Mesothelial cell of epicardium (in vitro differentiated cells): ENCODE measurements around the gene CAP1. TPM values are rescaled to one million over a fixed set of nuclear protein-coding genes. Genes with fewer than 3 reads are reported as not detected.
A peak's percentile ranks its signal among the peaks of the same experiment; 100 is the strongest.
"Not testable (repeated sequence)": the region's sequence is repeated elsewhere in the genome, so short reads cannot be mapped to it uniquely, and the experiment has no call there.

Experiments
- DNase-seq, 2 experiments: peaks; one replicate each; pipeline ENCODE4 v3.0.0; 2021; ENCODE audit warnings: low spot score in 2 of 2; ENCODE audit not compliant: unreplicated experiment in 2 of 2
- H3K27ac Mint-ChIP-seq: 2 replicates; pipeline ENCODE4 v1.8.0; 2021; ENCODE audit warnings: mixed read lengths
- H3K27me3 Mint-ChIP-seq: 2 replicates; pipeline ENCODE4 v1.8.0; 2021; ENCODE audit warnings: low read depth, mixed read lengths
- H3K36me3 Mint-ChIP-seq: 2 replicates; pipeline ENCODE4 v1.8.0; 2021; ENCODE audit warnings: mixed read lengths
- H3K4me1 Mint-ChIP-seq: 2 replicates; pipeline ENCODE4 v1.8.0; 2021; ENCODE audit warnings: mixed read lengths
- H3K4me3 Mint-ChIP-seq: 2 replicates; pipeline ENCODE4 v1.8.0; 2021; ENCODE audit warnings: mild to moderate bottlenecking, moderate library complexity, mixed read lengths
- H3K9me3 Mint-ChIP-seq: 2 replicates; pipeline ENCODE4 v1.8.0; 2021; ENCODE audit warnings: mixed read lengths
- CTCF ChIP-seq: fragments of 200-600 bp; sonication (generic); IDR thresholded peaks from one replicate; pipeline ENCODE4 v1.5.0; 2021; ENCODE audit warnings: antibody characterized with exemption; ENCODE audit not compliant: unreplicated experiment
- total RNA-seq: library from RNA; stranded (reverse); gene quantifications from 3 replicates; pipeline ENCODE4 v1.2.1, GENCODE V29; 2021

Gene CAP1
- total RNA-seq, 1 donor from 2014 or later = 146 TPM

DNA sequence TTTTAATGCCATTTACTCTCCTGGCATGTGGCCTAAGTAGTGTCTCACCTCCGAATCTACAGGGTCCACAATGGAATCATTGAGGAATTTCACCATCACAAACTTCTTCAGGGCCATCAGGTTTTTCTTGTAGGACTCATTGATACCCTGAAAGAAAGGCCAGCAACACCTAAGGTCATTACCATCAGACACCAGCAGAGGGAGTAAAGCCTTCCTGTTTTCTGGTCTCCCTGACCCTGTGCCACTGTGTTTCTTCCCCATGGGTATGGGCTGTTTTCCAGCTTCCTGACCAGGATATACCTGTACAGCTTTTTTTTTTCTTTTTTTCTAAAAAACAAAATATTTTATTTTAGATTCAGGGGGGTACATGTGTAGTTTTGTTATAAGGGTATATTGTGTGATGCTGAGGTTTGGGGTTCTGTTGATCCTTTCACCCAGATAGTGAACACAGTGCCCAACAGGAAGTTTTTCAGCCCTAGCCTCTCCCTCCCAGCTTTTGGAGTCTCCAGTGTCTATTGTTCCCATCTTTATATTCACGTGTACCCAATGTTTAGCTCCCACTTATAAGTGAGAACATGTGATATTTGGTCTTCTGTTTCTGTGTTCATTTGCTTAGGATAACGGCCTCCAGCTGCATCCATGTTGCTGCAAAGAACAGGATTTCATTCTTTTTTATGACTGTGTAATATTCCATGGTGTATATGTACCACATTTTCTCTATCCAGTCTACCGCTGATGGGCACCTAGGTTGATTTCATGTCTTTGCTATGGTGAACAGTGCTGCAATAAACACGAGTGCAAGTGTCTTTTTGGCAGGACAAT lies 38.2 kb downstream of the CAP1 start:
- no peaks in the 10 kb centered on the region for H3K27me3 Mint-ChIP-seq
- no peaks in the 10 kb centered on the region for H3K9me3 Mint-ChIP-seq
- peak in 1 of 2 experiments; percentile 47 for DNase-seq
- H3K4me3 Mint-ChIP-seq = no peak overlapping the region
- H3K36me3 Mint-ChIP-seq = peaks cover 30% of the 10 kb centered on the region
- no peaks in the 10 kb centered on the region for H3K4me1 Mint-ChIP-seq
- no peak overlapping the region for H3K27ac Mint-ChIP-seq
- peak; percentile 72 for TF ChIP-seq CTCF

DNA sequence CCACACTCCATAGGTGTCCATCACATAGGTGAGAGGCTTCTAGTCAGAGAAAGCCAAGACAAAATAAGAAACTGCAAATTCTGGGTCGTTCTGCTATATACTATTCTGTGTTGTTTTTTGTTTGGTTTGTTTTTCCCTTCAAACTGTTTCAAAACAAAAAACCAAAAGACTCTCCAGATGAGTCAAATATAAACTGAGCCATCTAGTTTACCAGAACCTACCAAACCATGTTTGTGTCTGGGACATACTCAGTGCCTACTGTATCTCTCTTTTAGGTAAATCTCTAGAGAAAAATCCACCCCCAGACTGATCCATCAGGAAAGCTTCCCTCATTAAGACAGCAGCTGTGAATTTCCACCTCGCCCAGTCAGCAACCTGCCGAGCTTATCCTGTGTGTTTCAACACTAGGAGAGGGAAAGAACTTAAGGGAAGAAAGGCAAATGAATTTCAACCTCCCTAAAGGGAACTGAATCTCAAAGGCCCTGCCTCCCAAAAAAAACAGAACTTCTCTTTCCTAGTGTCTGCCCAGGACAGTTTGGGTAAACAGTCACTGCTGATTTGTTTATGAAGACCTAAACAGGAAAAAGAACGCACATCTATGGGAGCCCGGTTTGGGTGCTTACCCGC lies 39.4 kb downstream of the CAP1 start:
- TF ChIP-seq CTCF = no peak
- no peak overlapping the region for H3K4me3 Mint-ChIP-seq
- no peaks in the 10 kb centered on the region for H3K4me1 Mint-ChIP-seq
- no peaks in the 10 kb centered on the region for H3K27me3 Mint-ChIP-seq
- DNase-seq = no peak
- H3K27ac Mint-ChIP-seq = no peak overlapping the region
- H3K9me3 Mint-ChIP-seq = no peaks in the 10 kb centered on the region
- peaks cover 26% of the 10 kb centered on the region for H3K36me3 Mint-ChIP-seq

- Mint-ChIP-seq H3K27ac (no peak overlapping the region), H3K9me3 (no peaks in the 10 kb centered on the region), H3K27me3 (no peaks in the 10 kb centered on the region), H3K36me3 (peaks cover 34% of the 10 kb centered on the region), H3K4me1 (no peaks in the 10 kb centered on the region), H3K4me3 (no peak overlapping the region)
- DNase-seq = no peak
- no peak for TF ChIP-seq CTCF
Measured at GRCh38 chr1:40081871-40082270, 41.3 kb downstream of the CAP1 start.

DNA sequence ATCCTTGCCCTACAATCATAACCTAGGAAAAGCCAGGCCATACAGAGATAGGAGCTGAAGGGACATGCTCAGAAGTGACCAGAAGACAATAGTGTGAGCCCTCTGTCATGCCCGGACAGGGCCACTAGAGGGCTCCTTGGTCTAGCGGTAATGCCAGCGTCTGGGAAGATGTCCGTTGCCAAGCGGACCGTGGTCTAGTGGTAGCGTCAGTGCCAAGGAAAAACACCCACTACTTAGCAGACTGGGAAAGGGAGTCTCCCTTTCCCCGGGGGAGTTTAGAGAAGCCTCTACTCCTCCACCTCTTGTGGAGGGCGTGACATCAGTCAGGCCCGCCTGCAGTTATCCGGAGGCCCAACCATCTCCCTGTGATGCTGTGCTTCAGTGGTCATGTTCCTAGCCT lies 44.2 kb downstream of the CAP1 start:
- peak; percentile 73 for TF ChIP-seq CTCF

GRCh38 chr1:40090652-40091355 lies 50.3 kb downstream of the CAP1 start:
- H3K9me3 Mint-ChIP-seq = no peaks in the 10 kb centered on the region
- H3K4me1 Mint-ChIP-seq = no peaks in the 10 kb centered on the region
- H3K36me3 Mint-ChIP-seq = peaks cover 33% of the 10 kb centered on the region
- TF ChIP-seq CTCF = no peak
- no peak overlapping the region for H3K27ac Mint-ChIP-seq
- no peak overlapping the region for H3K4me3 Mint-ChIP-seq
- no peak for DNase-seq
- H3K27me3 Mint-ChIP-seq = no peaks in the 10 kb centered on the region

More for the DNA sequence above, 44.2 kb downstream of the CAP1 start:
- not testable (repeated sequence) for H3K9me3 Mint-ChIP-seq, H3K27ac Mint-ChIP-seq, H3K4me1 Mint-ChIP-seq, H3K4me3 Mint-ChIP-seq, H3K27me3 Mint-ChIP-seq
- H3K36me3 Mint-ChIP-seq = peaks cover 37% of the 10 kb centered on the region
- peak; percentile 43 to 77 for DNase-seq
